ENCODE results near the gene NTRK3.

The NTRK3 gene

DNA sequence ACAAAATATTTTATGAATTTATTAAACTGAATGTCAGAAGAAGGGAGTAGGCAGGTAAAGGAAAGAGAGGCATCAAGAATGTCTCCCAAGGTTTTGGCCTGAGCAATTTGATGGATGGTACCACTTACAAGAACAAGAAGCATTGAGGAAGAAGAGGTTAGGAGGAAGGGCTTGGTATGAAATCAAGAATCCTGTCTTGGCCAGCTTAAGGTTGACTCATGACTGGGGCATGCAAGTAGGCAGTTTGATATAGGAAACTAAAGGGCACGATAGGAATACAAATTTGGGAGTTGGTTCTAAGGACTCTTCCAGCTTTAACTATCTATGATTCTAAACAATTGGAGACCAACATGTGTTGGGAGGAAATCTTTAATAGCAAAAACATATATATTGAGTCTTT, 79.1 kb downstream of the NTRK3 start:
- DNase-seq, result no peak

- DNase-seq, result no peak
Observed at GRCh38 chr15:88174571-88174970, 82.0 kb downstream of the NTRK3 start.

DNA sequence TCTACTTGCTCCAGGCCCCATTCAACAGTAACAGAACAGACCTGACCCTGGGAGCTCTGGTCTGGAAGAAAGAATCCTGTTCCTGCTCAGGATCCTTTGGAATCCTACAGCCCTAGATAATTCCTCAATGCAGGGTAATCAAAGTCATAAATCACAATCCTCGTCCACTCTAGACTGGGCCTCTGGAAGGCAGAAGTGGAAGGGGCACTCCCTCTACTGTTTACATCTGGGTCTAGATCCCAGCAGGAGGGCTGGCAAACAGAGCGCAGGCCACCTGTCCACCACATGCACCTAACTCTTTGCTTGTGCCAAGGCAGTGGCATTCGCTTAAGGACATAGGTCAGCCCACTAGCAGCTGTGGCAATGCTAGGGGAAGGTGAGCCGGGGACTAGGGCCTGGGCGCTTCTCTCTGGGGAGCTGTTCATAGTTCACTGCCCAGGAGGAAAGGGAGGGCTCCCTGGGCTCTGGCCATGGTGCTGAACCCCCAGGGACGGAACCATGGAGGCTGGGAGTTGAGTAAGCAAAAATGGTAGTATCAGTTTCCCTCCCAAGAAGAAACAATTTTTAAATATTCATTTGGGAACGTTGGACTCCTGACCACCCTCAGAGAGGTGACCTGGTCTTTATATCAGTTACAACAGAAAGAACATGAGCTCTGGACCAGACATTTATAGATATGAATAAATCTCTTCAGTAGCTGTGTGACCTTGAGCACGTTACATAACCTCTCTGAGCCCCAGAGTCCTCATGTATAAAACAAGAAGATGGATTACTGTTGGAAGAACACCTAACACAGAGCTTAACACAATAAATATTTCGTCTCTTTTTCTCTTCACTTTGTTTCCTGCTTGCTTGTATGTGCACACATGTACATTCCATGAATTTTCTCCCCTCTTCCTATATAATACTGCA, 90.2 kb downstream of the NTRK3 start:
- DNase-seq, result no peak

GRCh38 chr15:88161636-88162035, 94.9 kb downstream of the NTRK3 start:
- DNase-seq, result no peak

DNA sequence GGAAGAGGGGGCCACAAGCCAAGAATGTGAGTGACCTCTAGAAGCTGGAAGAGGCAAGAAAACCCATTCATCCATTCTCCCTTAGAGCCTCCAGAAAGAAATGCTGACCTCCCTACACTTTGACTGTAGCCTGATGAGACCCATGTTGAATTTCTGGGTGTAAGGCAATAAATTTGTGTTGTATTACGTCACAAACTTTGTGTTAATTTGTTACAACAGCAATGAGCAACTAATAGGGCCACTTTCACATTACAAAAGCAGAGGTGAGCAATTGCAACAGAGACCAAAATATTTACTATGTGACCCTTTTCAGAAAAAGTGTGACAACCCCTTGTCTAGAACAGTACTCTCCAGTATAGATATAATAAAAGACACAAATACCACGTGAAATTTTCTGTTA, 101.2 kb downstream of the NTRK3 start:
- DNase-seq, result no peak

GRCh38 chr15:88152672-88153071, 103.9 kb downstream of the NTRK3 start:
- DNase-seq, result no peak

DNA sequence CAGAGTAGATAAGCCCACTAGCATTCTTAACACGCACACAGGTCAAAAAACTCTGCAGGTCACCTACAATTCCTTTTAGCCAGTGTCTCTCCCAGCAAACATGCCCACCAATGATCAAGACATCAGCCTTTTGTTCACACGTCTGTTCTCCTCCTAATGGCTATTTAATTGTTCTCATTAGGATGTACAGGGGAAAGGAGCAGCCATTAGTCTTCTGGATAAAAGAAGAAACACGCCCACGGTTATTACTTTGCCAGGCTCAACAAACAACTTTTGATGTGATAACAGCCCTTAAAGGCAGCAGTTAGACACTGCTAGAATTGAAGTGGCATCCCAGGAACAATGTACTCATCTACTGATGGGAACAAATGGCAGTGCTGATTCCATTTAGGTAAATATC, 108.8 kb downstream of the NTRK3 start:
- no peak for DNase-seq

DNA sequence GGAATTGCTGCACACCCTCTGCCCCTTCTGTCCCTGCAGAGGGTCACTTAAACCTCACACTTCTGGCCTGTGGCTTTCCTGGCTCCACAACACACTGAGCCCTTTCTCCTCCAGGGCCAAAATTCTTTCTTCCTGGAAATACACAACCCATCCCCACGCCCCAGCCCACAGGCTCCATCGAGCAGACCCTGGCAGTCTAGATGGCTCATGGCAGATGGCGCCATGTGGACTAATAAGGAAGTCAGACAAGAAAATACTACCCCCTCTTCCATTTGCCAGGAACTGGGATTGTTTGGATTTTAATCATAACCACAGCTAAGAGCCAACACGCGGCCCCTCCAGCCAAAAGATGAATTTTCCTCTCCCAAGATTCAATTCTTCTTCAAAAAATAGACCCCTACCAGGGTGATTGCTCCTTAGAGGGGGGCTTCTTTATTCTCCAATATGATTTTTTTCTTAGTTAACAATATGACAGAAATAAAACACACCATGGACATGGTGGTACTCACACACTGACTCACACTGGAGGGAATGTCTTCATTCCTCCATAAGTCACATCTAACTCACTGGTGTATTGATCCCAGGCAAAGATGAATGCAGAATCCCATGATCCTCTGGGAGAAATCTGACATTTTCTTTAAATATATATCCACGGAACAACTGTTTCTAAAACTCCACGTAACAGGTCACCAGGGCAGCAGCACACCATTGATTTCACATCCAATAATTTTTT, 111.5 kb downstream of the NTRK3 start:
- DNase-seq, result no peak

DNA sequence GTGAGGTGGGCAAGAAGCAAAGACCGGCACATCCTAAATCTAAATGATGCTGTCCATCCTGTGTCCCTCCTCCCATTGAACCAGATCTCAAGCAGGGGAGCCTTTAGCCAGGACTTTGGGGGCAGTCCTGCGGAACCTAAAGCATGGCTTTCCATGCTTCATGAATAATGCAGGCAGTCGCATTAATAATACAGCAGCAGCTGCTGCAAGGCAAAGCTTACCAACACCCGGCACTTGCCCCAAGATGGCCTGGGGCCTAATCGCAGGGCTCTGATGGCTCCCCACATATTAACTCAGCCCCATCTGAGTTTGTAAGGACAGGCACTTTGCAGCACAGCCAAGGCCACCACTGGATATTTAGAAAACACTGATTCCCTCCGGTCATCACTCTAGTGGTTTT, 114.4 kb downstream of the NTRK3 start:
- DNase-seq, result no peak

DNA sequence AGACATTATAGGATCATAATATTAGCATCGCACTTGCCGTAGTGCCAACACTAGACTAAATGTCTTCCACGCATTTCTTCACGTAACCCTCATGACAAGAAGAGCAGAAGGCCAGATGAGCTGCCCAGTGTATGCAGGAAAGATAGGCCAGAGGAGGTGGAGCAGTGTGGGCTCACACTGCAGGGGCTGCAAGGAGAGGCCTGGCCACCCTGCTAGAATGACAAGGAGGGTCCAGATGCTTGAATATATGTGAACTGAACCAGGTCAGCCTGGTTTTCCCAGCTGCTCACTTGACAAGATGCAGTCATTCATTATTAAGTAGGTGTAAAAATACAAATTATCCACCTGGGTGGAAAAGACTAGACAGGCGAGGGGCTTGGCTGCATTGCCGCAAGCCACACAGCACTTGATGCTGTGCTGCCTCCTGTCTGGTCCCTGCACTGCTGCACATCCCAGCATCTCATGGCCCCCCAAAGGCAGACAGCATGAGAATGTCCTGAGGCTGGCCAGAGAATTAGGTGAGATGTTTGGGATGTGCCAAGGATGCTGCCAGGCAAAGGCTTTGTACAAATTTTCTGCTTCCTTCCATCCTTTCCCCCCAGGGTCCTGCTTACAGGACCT, 115.2 kb downstream of the NTRK3 start:
- no peak for DNase-seq

- no peak for DNase-seq
Observed at GRCh38 chr15:88140398-88140797, 116.1 kb downstream of the NTRK3 start.

DNA sequence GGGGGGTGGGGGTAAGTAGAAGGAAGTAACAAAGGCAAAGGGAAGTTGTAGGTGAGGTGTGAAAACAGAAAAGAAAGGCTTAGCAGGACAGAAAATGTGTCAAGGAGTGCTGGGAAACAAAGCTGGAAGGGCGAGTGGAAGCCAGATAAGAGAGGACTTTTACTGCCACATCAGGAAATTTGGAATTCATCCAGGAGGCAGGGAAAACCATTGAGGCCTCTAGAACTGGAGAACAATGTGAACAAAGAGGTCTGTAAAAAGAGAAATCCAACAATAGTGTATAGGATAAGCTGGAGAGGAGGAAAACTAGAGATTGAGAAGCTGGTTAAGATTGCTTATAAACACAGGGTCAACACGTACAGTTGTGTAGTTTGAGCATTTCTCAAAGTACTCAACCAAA, 116.6 kb downstream of the NTRK3 start:
- no peak for DNase-seq

GRCh38 chr15:88133795-88134194, 122.7 kb downstream of the NTRK3 start:
- DNase-seq, result no peak

- DNase-seq, result no peak
Observed at GRCh38 chr15:88132499-88132898, 124.0 kb downstream of the NTRK3 start.

GRCh38 chr15:88131937-88132336, 124.6 kb downstream of the NTRK3 start:
- DNase-seq, result no peak

DNA sequence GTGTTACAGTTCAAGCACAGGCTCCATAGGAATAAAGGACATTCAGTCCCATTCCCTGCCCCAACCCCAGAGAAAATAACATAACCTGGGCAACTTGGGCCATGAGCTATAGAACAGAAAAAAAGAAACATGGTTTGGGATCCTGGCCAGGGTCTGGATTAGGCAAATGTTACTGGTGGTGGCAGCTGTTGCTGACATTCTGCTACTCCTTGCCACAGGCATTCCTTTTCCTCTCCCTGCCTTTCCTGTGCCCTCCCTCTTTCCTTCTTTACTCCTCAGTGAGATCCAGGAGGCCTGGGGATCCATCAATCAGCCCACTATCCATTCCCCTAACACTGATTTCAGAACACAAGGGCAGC, 129.1 kb downstream of the NTRK3 start:
- DNase-seq, result no peak

DNA sequence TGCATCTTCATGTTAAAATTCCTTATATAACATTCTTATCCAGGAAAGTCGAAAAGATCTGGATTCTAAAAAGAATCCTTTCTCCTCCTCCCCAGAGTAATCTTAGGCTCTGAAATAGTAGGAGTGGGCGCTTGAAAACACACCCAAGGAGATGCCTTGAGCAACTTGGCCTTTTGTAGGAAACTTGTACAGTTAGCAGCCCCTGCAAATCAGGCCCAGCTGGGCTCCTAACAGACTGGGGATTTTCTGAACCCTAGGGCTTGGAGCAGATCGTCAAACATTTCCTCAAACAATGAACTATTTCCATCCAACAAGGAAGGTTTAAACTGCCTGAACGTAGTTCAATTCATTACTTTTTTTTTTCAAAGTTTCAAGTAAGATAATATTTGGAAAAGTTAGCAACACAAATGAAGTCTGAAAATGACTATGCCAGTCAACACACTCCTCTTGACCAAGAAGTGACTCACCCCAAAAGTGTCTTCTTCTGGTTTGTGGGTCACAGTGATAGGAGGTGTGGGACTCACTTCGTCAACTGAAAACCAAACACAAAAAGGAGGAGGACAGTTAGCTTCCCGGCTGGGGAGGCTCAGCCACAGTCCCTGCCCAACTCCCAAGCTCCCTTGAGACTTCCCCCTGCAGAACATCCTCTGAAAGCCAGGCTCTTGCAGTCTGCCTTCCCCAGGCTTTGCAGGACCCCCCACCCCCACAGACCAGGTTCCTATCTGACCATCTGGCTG, 129.7 kb downstream of the NTRK3 start:
- no peak for DNase-seq

GRCh38 chr15:88125576-88125975, 131.0 kb downstream of the NTRK3 start:
- DNase-seq, result no peak

- no peak for DNase-seq
Observed at GRCh38 chr15:88124199-88124598, 132.3 kb downstream of the NTRK3 start.

DNA sequence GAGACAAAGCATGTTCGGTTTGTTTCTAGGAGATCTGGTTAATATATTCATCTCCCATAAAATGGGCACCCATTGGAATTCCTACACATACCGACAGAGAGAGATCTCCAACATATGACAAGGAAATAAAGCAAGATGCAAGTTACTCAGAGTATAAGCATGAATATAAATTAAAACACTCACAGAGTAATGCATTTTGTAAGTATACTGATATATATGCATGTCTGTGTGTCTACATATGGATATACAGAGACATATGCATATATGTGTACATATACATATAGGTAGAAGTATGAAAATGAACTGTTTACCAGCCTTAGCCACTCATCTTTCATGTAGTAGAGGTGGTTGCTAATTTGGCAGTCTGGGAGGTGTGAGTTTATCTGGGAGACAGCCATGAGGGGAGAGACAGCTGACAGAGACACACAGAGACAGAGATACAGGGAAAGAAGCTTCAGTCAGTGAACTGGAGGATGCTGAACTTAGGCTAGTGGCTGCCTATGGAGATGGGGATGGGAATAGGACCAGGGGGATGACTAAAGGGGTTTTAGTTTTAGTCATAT, 134.5 kb downstream of the NTRK3 start:
- DNase-seq, result no peak

- DNase-seq, result no peak
Observed at GRCh38 chr15:88120026-88120425, 136.5 kb downstream of the NTRK3 start.

GRCh38 chr15:88118741-88119140, 137.8 kb downstream of the NTRK3 start:
- DNase-seq, result no peak

- no peak for DNase-seq
Observed at GRCh38 chr15:88118035-88118434, 138.5 kb downstream of the NTRK3 start.

Data from activated CD4-positive, alpha-beta T cell treated with anti-CD3 and anti-CD28 coated beads for 1 hour (primary cell).